Measurements from ENCODE around the gene ACKR4. TPM values are rescaled to one million over a fixed set of nuclear protein-coding genes. Genes with fewer than 3 reads are reported as not detected.

ACKR4 gene
- total RNA-seq, result under 0.01 TPM in 1 of 2 replicates, not detected in the other

DNA sequence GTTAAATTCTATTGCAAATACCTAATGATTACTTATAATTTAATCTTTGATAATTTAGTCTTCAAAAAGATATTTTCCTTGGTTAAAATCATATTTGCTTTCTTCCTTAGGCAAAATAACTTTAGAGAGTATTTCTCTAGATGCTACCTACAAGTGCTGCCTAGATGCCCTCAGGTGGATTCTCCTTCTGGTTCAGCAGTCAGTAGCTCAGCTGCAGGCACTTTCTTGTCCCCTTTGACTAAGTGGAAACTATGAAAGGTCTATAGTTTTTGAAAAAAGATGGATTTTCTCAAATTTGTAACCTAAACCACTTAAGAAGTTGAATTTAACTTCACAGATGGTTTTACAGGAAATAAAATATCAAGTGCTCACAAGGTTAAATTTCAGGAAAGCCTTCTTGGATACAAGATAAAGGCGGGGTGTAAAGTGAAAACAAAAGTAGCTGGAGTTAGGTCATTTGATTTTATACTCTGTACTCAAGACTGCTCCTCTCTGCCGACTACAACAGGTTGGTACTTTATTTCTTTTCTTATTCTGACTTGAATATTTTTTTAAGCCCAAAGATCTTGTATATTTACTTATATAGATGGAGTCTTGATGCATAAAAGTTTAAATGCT, at the start of gene ACKR4:
Gene ACKR4, plus strand, starts transcription at position 455 of the 618 bp plus-strand sequence. CDS start 3,128 bp downstream, outside the sequence.

Other genes with a start within 250 kb of the ACKR4 start
- gene DNAJC13, start 179.8 kb upstream of the ACKR4 start, total RNA-seq, result 62.7 and 95.3 TPM in 2 replicates
- gene ACAD11, start 62.5 kb downstream of the ACKR4 start, total RNA-seq, result 48.4 TPM in 2 replicates
- 36.2 and 44.8 TPM in 2 replicates for gene UBA5, start 63.1 kb downstream of the ACKR4 start, total RNA-seq
- 36.2 and 45.8 TPM in 2 replicates for gene NPHP3, start 125.1 kb downstream of the ACKR4 start, total RNA-seq